Ovary (tissue), 3 donors: ENCODE measurements around the gene AHRR.
"Not testable (repeated sequence)": the region's sequence is repeated elsewhere in the genome, so short reads cannot be mapped to it uniquely, and the experiment has no call there.

Experiments
- CTCF ChIP-seq, 3 donors: fragments of 450-650 bp in 2 of 3; fragments of 200-600 bp in 1 of 3; IDR thresholded peaks; one replicate each; pipeline versions ENCODE4 v1.5.1 to v1.8.0; 2016 to 2022; ENCODE audit warnings: antibody characterized with exemption in 3 of 3, mild to moderate bottlenecking in 1 of 3
- EP300 ChIP-seq: sonication (generic); formaldehyde crosslinking; IDR thresholded peaks from one replicate; pipeline ENCODE4 v1.6.1; 2017; ENCODE audit warnings: antibody characterized with exemption
- POLR2A ChIP-seq: fragments of 450-650 bp; IDR thresholded peaks from one replicate; pipeline ENCODE4 v1.6.1; 2017; ENCODE audit warnings: antibody characterized with exemption, mild to moderate bottlenecking, moderate library complexity
- donor health status: DM: no; HTN: no; CAD: no.

GRCh38 chr5:303741-304140, 17.8 kb upstream of the AHRR start:
- TF ChIP-seq CTCF (IDR thresholded peaks at IDR 0.05); POLR2A; EP300: not testable (repeated sequence)
